Brain pericyte (primary cell): Measurements from ENCODE around the gene PRKCQ.
"Not testable (repeated sequence)": the region's sequence is repeated elsewhere in the genome, so short reads cannot be mapped to it uniquely, and the experiment has no call there.

ENCODE experiments used
- DNase-seq: peaks from one replicate; pipeline ENCODE4 v3.0.0-alpha.2; 2012; ENCODE audit warnings: low read depth, low spot score

Gene PRKCQ

DNA sequence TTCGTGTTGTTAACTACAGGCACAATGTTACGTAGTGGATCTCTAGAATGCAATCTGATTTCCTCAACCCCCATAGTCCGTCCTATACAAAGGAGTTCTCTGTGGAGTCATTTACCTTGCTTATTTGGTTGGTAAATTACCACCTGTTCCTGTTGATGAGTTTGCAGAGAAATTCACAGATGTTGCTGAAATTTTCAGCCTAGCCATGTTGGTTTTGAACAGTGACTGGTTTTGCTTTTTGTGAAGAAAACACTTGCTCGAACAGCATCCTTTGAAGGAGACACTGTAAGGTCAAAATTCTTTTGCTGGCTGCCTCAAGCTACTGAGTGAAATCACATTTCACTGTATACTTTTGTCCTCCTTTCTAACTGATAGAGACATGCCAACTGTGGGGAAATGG is 15.4 kb upstream of the PRKCQ start:
- no peak for DNase-seq

DNA sequence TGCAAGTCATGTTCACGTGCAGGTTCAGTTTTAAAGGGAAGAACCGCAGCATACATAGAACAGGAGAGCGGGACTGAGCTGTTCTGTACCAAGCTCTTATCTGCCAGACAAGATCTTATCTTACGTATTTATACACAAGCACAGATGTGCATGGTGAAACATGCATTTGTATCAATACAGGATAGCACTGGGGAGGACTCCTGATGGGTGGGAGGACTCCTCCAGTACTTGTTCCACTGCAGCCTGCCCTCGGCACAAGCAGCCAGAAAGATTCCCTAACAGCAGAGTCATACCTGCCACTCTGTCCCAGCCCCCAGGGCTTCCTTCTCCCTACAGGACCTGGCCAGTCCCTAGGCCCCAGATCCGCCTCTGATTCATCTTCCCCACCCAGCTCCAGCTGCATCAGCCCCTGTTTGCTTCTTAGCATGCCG is 13.2 kb upstream of the PRKCQ start:
- DNase-seq = no peak

DNA sequence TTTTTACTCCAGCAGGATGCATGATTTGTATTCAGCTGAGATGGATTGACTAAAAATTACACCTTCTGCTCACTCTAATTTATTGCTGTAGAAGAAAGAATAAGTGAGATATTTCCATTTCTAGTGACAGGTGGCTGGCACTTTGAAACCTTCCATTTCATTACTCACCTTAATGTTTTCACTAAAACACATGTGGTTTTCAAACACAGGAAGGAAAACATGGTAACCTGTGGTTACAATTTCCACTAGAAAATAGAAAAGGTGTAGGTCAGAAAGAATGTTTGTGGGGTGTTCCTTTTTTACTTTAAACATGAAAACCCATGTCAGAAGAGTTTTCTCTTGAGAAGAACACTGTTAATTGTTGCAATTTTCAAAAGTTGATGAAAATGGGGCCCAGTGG is 12.0 kb upstream of the PRKCQ start:
- DNase-seq = no peak

DNA sequence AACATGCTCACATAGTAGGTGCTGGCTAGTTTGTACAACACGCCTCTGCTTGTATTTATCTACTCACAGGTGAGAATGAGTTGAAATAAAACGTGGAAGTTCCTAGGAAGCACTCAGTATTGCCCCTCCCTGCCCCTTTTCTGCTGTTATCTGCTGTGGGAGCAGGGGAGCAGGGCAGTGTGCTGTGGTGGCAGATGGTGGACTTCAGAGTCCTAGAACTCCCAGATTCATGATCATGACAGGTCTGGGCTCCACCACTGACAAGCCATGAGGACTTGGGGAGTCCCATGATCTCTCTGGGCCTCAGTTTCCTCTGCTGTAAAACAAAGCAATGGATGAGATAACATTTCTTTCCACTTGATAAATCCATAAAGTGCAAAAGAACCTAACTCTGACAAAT is 11.6 kb upstream of the PRKCQ start:
- DNase-seq = no peak

DNA sequence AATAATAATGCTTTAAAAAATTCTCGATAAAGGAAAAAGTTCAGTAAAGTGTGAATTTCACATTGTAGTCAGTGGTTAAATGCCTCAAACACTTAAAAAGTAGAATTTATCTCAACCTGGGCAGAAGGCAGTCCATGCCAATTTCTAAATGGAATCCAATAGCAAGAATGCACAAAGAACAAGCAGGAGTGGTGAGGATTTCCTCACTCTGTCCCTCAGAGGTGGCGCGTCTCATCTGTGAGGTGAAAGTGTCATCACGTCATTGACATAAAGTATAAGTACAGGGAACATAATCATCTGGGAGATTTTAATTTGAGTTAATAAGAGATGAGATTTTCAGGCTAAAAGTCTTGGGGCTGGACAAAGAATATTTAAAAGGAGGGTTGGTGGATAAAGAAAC is 10.0 kb upstream of the PRKCQ start:
- DNase-seq = no peak

DNA sequence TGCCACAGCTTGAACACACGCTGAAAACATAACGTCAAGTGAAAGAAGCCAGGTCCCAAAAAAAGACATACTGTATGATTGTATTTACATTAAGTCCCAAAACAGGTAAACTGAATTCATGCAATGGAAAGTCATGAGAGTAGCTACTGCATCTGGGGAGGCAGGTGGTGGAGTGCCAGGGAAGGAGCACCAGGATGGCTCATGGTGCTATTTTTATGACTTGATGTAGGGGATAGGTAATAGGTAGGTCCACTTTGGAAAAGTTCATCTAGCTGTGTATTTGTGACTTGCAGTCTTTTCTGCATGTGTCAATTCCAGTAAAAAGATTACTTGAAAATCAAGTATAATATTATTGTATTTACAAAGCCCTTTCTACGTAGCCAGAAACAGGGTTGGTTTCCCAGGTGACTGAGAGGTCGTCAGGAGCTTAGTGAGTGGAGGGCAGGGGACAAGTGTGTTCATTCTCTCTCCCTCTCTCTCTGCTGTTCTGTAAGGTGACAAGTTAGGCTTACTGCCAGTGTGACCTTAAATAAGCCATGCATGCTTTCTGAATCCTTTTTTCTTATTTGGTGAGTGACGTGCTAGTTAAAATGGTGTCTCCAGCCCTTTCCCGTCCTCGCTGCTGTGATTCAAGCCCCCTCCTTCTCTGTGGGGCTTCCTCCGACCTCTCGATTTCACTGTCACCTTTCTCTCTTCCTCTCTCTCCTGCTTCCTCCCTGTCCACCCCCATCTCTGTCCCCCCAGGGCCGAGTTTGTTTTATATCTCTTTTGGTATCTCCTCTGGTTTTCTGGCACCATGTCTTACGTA is 9.4 kb upstream of the PRKCQ start:
- DNase-seq = no peak

DNA sequence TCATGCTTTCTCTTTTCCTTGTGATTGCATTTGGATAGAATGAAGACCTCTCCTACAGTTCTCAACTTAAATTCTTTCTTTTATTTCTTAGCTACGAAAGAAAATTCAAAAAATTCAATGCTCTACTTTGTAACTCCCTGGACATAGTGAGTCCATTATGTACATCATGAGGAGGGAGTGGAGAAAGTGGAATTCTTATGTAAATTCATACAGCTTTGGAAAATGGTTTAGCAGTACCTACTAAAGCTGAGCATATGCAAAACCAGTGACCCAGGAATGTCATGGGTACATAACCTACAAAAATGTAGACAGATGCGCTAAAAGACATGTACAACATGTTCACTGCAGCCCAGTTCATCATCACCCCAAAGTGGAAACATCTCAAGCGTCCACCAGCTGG is 8.8 kb upstream of the PRKCQ start:
- no peak for DNase-seq

DNA sequence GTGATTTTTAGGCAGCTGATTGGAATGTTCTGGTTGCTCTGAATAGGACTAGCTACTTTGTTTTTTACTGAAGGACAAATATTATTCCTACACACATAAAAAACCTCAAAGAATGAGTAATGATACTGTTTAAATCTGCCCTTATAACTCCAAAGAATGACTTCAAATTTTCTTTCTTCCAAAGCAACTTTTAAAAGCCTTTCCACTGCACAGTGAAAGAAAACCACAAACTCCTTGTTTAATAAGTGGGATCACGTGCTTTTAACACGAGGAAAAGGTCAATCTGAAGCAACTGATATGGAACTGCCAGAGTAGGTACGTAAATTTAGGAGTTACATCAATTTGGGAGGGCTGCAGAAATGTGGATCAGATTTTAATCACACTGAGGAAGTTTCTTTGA is 8.0 kb upstream of the PRKCQ start:
- no peak for DNase-seq

DNA sequence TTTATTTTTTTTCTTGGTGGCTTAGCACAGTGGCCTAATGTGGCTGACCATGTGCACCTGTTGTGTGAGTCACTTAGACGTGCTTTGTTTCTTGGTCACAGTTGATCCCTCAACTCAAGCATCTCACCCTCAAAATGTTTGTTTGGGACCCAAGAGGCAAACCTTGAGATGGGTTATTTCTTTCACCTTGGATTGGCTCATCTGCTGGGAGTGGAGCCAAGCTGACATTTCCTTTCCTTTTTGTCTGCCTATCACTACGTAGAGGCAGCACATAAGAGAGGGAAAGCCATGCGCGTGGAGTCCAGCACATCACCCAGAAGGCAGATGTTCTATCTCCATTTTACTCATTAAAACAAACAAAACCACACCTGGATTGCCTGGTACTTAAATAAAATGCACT is 6.4 kb upstream of the PRKCQ start:
- DNase-seq = no peak

DNA sequence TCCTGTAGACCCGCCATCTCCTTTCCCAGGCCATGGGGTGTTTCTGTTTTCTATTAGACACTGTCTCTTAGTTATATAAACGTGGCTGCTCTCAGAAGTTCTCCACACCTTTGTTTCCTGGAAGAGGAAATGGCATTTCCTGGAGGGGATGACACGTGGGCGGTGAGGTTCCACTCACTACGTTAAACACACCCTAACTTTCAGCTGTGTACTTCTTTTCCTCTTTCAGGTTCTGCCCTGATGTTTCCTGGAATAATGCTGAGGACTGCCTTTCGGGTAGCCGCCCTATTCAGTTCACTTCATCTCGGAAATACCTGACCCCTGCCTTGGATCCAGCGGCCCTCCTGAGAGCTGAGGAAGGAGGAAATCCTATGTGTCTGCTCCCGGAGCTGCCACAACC is 3.4 kb upstream of the PRKCQ start:
- DNase-seq = no peak

DNA sequence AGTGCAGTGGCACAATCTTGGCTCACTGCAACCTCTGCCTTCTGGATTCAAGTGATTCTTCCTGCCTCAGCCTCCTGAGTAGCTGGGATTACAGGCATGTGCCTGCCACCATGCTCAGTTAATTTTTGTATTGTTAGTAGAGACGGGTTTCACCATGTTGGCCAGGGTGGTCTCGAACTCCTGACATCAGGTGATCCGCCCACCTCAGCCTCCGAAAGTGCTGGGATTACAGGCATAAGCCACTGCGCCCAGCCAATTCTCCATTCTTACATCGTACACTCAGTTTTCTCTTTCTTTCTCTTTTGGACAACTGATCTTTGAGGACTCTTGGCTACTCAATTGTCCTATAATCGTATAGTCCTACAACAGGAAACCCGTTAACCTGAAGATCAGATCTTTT is 2.8 kb upstream of the PRKCQ start:
- not testable (repeated sequence) for DNase-seq

DNA sequence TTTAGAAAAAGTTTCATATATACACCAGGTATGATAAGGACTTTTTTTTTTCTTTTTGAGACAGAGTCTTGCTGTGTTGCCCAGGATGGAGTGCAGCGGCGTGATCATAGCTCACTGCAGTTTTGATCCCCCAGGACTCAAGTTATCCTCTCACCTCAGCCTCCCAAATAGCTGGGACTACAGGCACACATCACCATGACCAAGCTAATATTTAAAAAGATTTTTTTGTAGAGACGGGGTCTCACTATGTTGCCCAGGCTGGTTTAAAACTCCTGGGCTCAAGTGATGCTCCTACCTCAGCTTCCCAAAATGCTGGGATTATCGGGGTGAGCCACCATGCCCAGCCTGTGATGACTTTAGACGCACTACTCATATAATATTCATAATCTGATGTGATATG is 2.2 kb upstream of the PRKCQ start:
- DNase-seq = no peak

DNA sequence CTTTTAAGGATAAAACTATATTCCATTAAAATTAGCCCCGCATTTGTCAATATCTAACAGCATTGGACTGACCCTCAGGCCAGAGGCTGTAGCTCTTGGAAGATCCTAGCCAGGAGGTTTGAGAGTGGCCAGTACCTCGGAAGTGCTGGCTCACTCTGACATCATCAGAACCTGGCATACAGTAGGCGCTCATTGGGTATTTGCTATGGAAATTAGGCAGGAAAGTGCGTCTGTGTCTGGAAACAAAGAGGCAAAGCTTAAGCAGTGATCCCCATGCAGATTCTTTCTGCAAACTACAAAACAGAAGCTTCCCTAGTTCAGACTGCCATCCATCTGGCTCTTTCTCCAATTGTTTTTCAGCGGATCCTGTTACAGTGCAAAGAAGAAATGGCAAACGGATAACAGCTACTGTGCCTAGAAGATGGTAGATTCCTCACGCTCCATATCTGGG is 1.7 kb upstream of the PRKCQ start:
- no peak for DNase-seq

DNA sequence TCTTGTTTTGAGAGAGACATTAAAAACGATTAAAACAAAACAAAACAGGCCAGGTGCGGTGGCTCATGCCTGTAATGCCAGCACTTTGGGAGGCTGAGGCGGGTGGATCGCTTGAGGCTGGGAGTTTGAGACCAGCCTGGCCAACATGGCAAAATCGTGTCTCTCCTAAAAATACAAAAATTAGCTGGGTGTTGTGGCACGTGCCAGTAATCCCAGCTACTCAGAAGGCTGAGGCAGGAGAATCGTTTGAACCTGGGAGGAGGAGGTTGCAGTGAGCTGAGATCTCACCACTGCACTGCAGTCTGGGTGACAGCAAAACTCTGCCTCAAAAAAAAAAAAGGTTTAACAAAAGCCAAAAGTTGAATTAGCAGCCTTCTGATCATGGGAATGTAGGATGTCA is 1.1 kb upstream of the PRKCQ start:
- not testable (repeated sequence) for DNase-seq

DNA sequence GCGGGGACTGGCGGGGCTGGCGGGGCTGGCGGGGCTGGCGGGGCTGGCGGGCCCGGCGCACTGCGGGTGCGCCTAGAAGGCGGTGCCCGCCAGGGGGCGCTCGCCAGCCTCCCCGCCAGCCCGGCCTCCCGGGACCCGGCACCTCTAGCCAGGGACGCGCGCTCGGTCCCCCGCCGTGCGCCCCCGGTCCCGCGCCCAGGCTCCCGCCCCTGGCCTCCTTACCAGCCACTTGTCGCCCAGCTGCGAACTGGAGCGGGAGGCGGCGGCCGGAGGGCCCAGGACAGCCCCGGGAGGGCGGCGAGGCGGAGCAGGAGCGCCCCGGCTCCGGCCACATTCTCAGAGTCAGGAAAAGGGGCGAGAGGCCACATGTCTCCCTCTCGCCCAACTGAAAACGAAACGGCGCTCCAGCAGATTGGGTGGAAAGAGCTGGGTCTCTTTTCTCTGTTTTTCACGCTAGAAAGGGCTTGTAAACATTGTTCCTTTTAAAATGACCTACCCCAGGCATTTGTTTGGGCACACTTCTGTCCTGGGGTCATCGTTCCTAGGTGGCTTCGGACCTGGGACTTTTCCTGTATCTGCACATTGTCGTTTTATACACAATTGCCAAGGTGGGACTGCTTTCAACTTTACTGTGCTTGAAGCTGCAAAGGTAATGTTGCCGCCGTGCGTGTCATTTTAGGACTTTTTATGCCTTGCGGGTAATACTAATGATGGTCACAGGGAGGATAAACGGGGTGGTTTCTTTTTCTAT is 378 bp upstream of the PRKCQ start:
- no peak for DNase-seq

DNA sequence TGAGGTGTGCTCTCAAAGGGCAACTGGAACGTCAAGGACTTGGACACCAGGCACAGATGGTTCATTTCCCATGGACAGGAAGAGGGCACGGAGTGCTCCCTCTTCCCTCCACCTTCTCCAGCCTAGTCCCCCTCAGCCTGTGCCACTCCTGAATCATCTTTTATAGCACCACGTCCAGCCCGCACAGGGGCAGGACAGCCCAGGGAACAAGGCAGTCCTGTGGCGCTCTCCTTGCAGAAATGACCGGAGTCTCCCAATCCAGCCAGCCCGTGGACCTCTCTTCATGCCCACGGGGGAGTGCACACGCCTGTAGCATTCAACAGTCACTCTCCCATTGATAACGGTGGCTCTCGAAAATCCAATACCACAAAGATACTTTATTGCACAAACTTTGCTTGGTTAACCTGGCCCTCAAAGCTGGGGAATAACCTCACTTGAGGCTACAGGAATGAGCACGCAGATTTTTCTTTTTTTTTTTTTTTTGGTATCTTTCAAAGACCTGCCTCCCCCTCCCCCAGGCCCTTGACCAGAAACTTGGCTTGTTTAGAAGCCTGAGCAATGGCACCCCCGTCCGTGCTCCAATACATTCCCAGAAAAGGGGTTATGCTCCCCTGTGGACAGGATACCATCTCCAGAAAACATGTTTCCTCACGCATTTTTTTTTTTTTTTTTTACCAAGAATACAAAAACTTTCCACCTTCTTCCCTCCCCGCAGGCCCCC is 733 bp downstream of the PRKCQ start:
- no peak for DNase-seq

DNA sequence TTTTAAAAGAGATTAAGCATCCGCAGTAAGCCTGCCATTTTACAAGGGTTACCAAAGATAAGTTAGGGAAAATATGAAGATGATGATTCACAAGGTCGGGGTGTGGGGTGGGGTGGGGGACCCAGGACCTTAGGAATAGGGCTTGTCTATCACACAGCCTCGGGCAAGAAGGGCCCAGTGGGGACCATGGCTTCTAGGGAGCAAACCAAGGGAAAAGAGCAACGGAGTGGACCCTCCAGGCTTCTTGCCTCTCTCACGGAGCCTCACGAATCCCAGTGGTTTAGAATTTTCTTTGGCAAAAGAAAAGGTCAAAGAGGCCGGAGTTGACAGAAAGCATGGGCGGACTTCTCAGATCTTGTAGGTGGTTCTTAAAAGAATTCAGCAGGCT is 1.3 kb downstream of the PRKCQ start:
- no peak for DNase-seq

DNA sequence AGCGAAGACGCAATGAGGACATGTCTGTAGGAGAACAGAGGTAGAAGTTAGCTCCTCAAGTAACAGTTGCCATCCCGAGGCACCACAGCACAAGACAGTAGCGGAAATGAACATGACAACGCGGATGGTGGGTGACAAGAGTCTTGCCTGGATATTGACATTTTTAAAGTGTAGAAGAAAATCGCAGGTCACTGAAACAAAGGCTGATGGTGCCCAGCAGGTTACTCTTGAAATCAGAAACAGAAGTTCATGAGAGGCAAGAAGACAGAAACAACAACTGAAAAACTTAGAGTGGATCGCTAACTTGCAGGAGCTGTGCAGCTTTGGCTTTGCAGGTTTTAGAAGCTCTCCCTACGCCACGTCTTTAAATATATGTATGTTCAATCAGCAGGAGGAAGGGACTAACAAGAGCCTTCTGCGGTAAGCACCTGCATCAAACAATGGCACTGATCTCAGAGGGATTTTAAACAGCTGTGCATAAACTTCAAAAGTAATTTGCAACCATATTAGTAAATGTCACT is 1.8 kb downstream of the PRKCQ start:
- DNase-seq = no peak

DNA sequence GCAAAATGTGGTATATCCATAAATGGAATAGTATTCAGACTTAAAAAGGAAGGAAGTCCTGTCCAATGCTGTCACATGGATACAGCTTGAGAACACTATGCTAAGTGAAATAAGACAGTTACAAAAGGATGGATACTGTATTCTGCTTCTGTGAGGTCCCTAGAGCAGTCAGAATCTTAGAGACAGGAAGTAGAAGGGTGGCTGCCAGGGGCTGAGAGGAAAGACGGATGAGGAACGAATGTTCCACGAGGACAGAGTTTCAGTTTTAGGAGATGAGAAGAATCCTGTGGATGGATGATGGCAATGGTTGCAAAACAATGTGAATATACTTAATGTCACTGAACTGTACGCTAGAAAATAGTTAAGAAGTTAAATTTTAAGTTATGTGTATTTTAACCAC is 3.8 kb downstream of the PRKCQ start:
- DNase-seq = no peak

DNA sequence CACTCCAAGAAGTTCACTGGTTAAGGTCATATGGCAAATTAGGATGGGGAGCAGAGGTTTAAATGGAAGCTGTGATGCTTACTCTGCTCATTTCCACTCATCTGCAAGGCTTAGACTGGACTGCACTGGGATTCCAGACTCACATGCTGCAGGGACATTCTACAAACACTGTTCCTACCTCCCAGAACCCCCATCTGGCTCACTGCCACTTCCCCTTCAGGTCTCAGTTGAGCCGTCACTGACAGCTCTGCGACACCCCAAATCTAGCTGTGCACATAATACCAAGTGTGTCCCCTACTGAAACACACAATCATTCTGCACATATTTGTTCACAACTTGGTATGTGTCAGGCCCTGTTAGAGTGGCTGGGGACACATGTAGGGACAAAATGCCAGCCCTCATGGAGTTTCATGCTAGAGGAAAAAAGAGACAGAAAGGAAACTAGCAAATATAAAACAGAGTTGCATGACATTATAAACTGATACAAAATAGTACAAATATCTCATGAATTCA is 5.4 kb downstream of the PRKCQ start:
- no peak for DNase-seq

DNA sequence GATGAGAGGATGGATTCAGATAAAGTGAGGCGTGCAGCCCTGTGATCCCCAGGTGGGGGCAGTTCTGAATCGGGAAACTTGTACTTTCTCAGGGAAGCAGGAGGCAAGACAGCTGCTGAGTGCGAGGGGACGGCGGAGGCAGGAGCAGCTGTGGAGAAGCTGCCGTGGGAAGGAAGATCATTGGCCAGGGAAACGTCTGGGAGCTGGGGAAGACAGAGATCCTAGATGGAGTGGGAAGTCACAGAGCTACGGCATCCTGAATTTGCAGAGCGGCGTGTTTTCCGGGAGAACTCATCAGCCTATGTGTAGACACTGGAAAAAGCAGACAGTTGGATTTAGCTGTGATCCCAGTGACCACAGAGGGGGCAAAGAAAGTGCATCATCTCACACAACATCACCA is 9.2 kb downstream of the PRKCQ start:
- no peak for DNase-seq

DNA sequence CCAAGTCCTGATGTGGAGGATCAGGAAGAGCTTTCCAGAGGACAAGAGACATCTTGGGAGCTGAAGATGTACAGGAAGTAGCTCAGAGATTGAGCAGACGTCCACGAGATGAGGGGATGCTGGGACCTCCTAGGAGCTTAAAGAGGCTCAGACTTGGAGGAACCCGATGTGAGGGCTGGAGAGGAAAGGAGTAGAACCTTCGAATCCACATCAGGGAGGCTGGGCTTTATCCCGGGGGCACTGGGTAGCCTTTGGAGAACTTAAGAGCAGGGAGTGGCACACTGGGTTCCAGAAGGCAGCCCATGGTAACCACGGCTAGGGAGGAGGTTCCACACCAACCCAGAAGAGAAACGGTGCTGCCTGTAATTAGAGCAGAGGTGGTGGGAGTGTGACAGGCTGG is 10.8 kb downstream of the PRKCQ start:
- DNase-seq = no peak
